AG04450 (cell line): Measurements from ENCODE around the gene B4GALNT3. TPM values are rescaled to one million over a fixed set of nuclear protein-coding genes. Genes with fewer than 3 reads are reported as not detected.

Experiments used
- CTCF ChIA-PET: fragments of 300-600, 350-600 bp; formaldehyde crosslinking; extraction: SDS; loops from one replicate; lab custom pipeline; 2022; ENCODE audit warnings: antibody characterized with exemption, inconsistent platforms; lab: Charles Lee
- POLR2A ChIA-PET: fragments of 350-600 bp; formaldehyde crosslinking; extraction: SDS; loops from one replicate; lab custom pipeline; 2021; ENCODE audit warnings: antibody characterized with exemption, inconsistent platforms; lab: Yijun Ruan, JAX
- DNase-seq: peaks from one replicate; pipeline ENCODE4 v3.0.0-alpha.2; 2011; ENCODE audit warnings: low read depth, low spot score
- H3K27ac ChIP-seq: one replicate; pipeline ENCODE4 v1.5.1; 2012; ENCODE audit warnings: low read depth, low read length, control low read depth
- H3K27me3 ChIP-seq: one replicate; pipeline ENCODE4 v1.6.0; 2012; ENCODE audit warnings: low read length; ENCODE audit not compliant: control insufficient read depth, insufficient read depth
- H3K4me3 ChIP-seq: 2 replicates; pipeline ENCODE4 v1.5.1; 2011; ENCODE audit warnings: mild to moderate bottlenecking, low read depth, low read length, control low read depth
- H3K9me3 ChIP-seq: 2 replicates; pipeline ENCODE4 v1.5.1; 2012; ENCODE audit warnings: low read length; ENCODE audit not compliant: control insufficient read depth, insufficient read depth
- polyA plus RNA-seq: library from polyadenylated mRNA; depleted of rRNA; stranded (reverse); fragments of >200 nt; gene quantifications from 2 replicates; pipeline ENCODE4 v1.2.3, GENCODE V29; 2011
- TF ChIP-seq, protein P1 (sequence below): IDR thresholded peaks from 2 replicates; pipeline ENCODE4 v1.5.1; 2011; ENCODE audit warnings: low read depth, low read length, control low read depth, inconsistent platforms

Gene B4GALNT3
- polyA plus RNA-seq, 1 experiment: not detected

- CTCF ChIA-PET: no interaction called here
- Histone ChIP-seq H3K27me3 (peaks cover 30% of the 10 kb centered on the region), H3K4me3 (no peak overlapping the region), H3K27ac (no peak overlapping the region), H3K9me3 (no peaks in the 10 kb centered on the region; the same call in 1 of the 2 replicates)
- DNase-seq: no peak
- POLR2A ChIA-PET: no interaction called here
- TF ChIP-seq, protein P1, sequence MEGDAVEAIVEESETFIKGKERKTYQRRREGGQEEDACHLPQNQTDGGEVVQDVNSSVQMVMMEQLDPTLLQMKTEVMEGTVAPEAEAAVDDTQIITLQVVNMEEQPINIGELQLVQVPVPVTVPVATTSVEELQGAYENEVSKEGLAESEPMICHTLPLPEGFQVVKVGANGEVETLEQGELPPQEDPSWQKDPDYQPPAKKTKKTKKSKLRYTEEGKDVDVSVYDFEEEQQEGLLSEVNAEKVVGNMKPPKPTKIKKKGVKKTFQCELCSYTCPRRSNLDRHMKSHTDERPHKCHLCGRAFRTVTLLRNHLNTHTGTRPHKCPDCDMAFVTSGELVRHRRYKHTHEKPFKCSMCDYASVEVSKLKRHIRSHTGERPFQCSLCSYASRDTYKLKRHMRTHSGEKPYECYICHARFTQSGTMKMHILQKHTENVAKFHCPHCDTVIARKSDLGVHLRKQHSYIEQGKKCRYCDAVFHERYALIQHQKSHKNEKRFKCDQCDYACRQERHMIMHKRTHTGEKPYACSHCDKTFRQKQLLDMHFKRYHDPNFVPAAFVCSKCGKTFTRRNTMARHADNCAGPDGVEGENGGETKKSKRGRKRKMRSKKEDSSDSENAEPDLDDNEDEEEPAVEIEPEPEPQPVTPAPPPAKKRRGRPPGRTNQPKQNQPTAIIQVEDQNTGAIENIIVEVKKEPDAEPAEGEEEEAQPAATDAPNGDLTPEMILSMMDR: no peak
Measured at GRCh38 chr12:590206-590750, 130.5 kb downstream of the B4GALNT3 start.

DNA sequence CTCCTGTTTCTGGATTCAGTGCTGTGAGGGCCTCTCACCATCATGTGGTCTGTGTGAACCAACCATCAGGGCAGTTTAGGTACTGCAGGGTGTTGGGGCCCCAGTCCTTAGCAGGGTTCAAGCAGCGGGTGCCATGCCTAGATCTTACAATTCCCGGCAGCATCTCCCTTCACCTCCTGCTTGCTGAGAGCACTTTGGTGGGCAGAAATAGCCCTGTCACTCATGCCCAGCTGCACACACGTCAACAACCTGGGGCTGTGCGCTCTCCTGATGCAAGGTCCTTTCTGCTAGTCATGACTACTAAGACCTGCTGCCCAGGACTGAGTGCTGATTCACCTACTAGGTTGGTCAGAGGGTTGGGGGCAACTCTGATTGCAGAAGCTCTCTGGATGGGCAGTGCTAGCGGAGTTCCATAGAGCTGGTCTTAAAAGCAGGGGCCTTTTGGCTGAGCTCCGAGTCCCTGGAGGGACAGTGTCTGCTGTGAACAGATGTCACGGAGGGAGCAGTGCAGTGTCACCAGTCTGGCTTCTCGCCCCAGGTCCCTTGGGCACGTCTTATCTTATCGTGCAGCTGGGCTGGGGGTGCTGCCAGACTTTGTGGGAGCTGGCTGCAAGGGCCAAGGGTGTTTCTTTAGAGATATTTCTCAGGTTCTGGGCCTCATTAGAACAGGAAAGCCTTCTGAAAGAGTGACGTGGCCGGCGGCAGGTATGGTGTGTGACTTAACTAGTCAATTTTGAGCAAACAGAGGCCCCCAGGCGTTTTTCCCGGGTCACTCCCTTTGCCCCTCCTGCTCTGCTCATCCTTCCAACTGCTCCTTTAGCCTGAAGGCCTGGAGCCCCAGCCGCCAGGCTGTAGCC lies 131.7 kb downstream of the B4GALNT3 start:
- TF ChIP-seq, protein P1: no peak
- H3K27ac ChIP-seq: no peak overlapping the region
- H3K4me3 ChIP-seq: no peak overlapping the region
- CTCF ChIA-PET: interaction anchor here (1.1 kb wide), 1 partner anchor 14 kb away, joined by 3 read pairs; no protein-coding TSS in a partner anchor
- DNase-seq: no peak
- H3K27me3 ChIP-seq: peaks cover 33% of the 10 kb centered on the region
- H3K9me3 ChIP-seq: no peaks in the 10 kb centered on the region; the same call in 1 of the 2 replicates
- POLR2A ChIA-PET: no interaction called here

DNA sequence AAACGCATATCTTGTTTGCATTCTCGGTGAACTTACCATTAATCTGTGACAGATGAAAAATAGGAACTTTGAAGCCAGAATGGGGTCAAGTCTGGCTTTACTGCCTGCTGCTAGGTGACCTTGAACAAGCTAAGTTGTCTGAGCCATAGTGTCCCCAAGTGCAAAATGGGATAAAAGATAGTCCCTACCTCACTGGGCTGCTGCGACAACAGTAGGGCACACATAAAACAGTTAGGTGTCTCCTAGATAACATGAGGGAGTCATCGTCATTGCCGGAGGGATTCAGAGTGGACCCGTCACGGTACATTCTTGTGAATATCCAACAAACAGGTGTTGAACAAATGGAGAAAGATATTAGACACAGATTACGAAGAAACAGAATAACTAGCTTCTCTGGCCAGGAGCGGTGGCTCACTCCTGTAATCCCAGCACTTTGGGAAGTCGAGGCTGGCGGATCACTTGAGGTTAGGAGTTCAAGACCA lies 132.3 kb downstream of the B4GALNT3 start:
- Histone ChIP-seq H3K27me3 (peaks cover 35% of the 10 kb centered on the region), H3K27ac (no peak overlapping the region), H3K4me3 (no peak overlapping the region), H3K9me3 (no peaks in the 10 kb centered on the region; the same call in 1 of the 2 replicates)
- CTCF ChIA-PET: interaction anchor here (1.1 kb wide), 1 partner anchor 15 kb away, joined by 3 read pairs; no protein-coding TSS in a partner anchor
- DNase-seq: no peak
- POLR2A ChIA-PET: no interaction called here
- TF ChIP-seq, protein P1: no peak

DNA sequence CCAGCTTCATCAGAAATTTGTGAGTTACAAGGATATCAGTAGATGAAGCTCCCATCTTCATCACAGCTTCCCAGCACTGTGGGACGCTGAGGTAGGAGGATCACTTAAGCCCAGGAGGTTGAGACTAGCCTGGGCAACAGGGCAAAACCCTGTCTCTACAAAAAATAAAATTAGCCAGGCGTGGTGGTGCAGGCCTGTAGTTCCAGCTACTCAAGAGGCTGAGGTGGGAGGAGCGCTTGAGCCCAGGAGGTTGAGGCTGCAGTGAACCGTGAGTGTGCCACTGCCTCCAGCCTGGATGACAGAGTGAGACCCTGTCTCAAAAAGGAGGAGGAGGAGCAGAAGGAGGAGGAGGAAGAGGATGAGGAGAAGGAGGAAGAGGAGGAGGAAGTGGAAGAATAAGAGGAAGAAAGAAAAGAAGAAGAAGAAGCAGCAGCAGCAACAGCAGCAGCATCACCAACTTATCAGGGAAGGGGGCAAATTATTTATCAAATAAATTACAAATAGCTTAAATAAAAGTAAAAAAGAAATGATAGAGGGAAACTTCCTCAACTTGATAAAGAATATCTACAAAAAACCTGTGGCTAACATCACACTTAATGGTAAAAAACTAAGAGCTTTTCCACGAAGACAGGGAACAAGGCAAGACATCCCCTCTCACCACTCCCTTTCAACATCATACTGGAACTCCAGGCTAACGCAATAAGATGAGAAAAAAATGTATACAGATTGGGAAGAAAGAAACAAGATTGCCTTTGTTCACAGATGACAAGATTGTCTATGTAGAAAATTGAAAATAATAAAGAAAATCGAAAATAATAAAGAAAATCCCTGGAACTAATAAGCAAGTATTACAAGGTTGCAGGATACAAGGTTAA lies 133.9 kb downstream of the B4GALNT3 start:
- ChIA-PET POLR2A (no interaction called here), CTCF (interaction anchor here (1.1 to 1.4 kb wide), 2 partner anchors 18 to 158 kb away, joined by 3 to 4 read pairs; partner anchors contain the start of gene WNK1)
- Histone ChIP-seq H3K4me3 (no peak overlapping the region), H3K27me3 (peaks cover 46% of the 10 kb centered on the region), H3K9me3 (no peaks in the 10 kb centered on the region), H3K27ac (no peak overlapping the region)
- TF ChIP-seq, protein P1: no peak
- DNase-seq: no peak
